MG63 (cell line): Measurements from ENCODE around the gene EAF2. TPM values are rescaled to one million over a fixed set of nuclear protein-coding genes. Genes with fewer than 3 reads are reported as not detected.
"Not testable (repeated sequence)": the region's sequence is repeated elsewhere in the genome, so short reads cannot be mapped to it uniquely, and the experiment has no call there.

ENCODE experiments used
- DNase-seq: peaks from one replicate; pipeline ENCODE4 v3.0.0-alpha.2; 2020
- H3K27me3 ChIP-seq: fragments of 250-450 bp; sonication (Bioruptor Pico); 2 replicates; pipeline ENCODE4 v1.5.1; 2020; ENCODE audit warnings: mild to moderate bottlenecking, moderate library complexity
- H3K36me3 ChIP-seq: fragments of 250-450 bp; sonication (Bioruptor Pico); 2 replicates; pipeline ENCODE4 v1.5.1; 2020; ENCODE audit warnings: mild to moderate bottlenecking, moderate library complexity
- H3K4me3 ChIP-seq: fragments of 250-450 bp; sonication (Bioruptor Pico); 2 replicates; pipeline ENCODE4 v1.5.1; 2020; ENCODE audit warnings: mild to moderate bottlenecking, moderate library complexity
- H3K9me3 ChIP-seq: fragments of 250-450 bp; sonication (Bioruptor Pico); 2 replicates; pipeline ENCODE4 v1.5.1; 2020; ENCODE audit warnings: mild to moderate bottlenecking, moderate library complexity
- total RNA-seq: library from RNA; depleted of rRNA; stranded (reverse); fragments of >200 nt; shearing (Covaris generic); gene quantifications from 2 replicates; pipeline ENCODE4 v1.2.3, GENCODE V29; 2014; ENCODE audit warnings: low replicate concordance

Gene EAF2
- total RNA-seq, 1 experiment from 2014 or later = 0.66 TPM

GRCh38 chr3:121836481-121836880, 1.5 kb downstream of the EAF2 start:
- no peaks in the 10 kb centered on the region for H3K9me3 ChIP-seq
- peaks cover 38% of the 10 kb centered on the region for H3K27me3 ChIP-seq
- no peak overlapping the region for H3K4me3 ChIP-seq
- DNase-seq = no peak
- H3K36me3 ChIP-seq = peaks cover 25% of the 10 kb centered on the region

- Histone ChIP-seq H3K27me3 (peaks cover 45% of the 10 kb centered on the region), H3K36me3 (no peaks in the 10 kb centered on the region), H3K4me3 (no peak overlapping the region), H3K9me3 (no peaks in the 10 kb centered on the region)
- DNase-seq = no peak
Observed at GRCh38 chr3:121839962-121840361, 5.0 kb downstream of the EAF2 start.

- Histone ChIP-seq H3K4me3 (no peak overlapping the region), H3K27me3 (peaks cover 10% of the 10 kb centered on the region; the same call in 1 of the 2 replicates), H3K36me3 (no peaks in the 10 kb centered on the region), H3K9me3 (no peaks in the 10 kb centered on the region)
- DNase-seq = no peak
Observed at GRCh38 chr3:121844892-121845291, 9.9 kb downstream of the EAF2 start.

GRCh38 chr3:121852256-121852655, 17.2 kb downstream of the EAF2 start:
- H3K27me3 ChIP-seq = peaks cover 16% of the 10 kb centered on the region
- H3K36me3 ChIP-seq = no peaks in the 10 kb centered on the region
- H3K4me3 ChIP-seq = no peak overlapping the region
- no peak for DNase-seq
- H3K9me3 ChIP-seq = no peaks in the 10 kb centered on the region

- Histone ChIP-seq H3K4me3 (no peak overlapping the region), H3K9me3 (no peaks in the 10 kb centered on the region), H3K27me3 (peaks cover 14% of the 10 kb centered on the region), H3K36me3 (no peaks in the 10 kb centered on the region)
- no peak for DNase-seq
Observed at GRCh38 chr3:121855555-121855954, 20.5 kb downstream of the EAF2 start.

GRCh38 chr3:121857778-121858177, 22.8 kb downstream of the EAF2 start:
- H3K27me3 ChIP-seq = peaks cover 14% of the 10 kb centered on the region

GRCh38 chr3:121863247-121863646, 28.2 kb downstream of the EAF2 start:
- H3K4me3 ChIP-seq, H3K9me3 ChIP-seq, H3K36me3 ChIP-seq, H3K27me3 ChIP-seq, DNase-seq: not testable (repeated sequence)

More at GRCh38 chr3:121857778-121858177, 22.8 kb downstream of the EAF2 start:
- not testable (repeated sequence) for H3K9me3 ChIP-seq, H3K36me3 ChIP-seq, DNase-seq, H3K4me3 ChIP-seq

- H3K4me3 ChIP-seq = no peak overlapping the region
- no peaks in the 10 kb centered on the region for H3K36me3 ChIP-seq
- H3K9me3 ChIP-seq = no peaks in the 10 kb centered on the region
- no peak for DNase-seq
- peaks cover 5% of the 10 kb centered on the region for H3K27me3 ChIP-seq
Observed at GRCh38 chr3:121863801-121864200, 28.8 kb downstream of the EAF2 start.

- H3K36me3 ChIP-seq = no peaks in the 10 kb centered on the region
- DNase-seq = no peak
- no peaks in the 10 kb centered on the region for H3K9me3 ChIP-seq
- no peak overlapping the region for H3K4me3 ChIP-seq
- H3K27me3 ChIP-seq = peaks cover 2% of the 10 kb centered on the region
Observed at GRCh38 chr3:121869736-121870135, 34.7 kb downstream of the EAF2 start.

- Histone ChIP-seq H3K9me3 (no peaks in the 10 kb centered on the region), H3K36me3 (no peaks in the 10 kb centered on the region), H3K27me3 (peaks cover 2% of the 10 kb centered on the region), H3K4me3 (no peak overlapping the region)
- DNase-seq = no peak
Observed at GRCh38 chr3:121870717-121871116, 35.7 kb downstream of the EAF2 start.

GRCh38 chr3:121871430-121871829, 36.4 kb downstream of the EAF2 start:
- no peak for DNase-seq
- peaks cover 2% of the 10 kb centered on the region for H3K27me3 ChIP-seq
- H3K36me3 ChIP-seq = no peaks in the 10 kb centered on the region
- no peaks in the 10 kb centered on the region for H3K9me3 ChIP-seq
- H3K4me3 ChIP-seq = no peak overlapping the region

GRCh38 chr3:121878411-121878810, 43.4 kb downstream of the EAF2 start:
- DNase-seq = no peak
- H3K4me3 ChIP-seq = no peak overlapping the region

GRCh38 chr3:121883507-121883906, 48.5 kb downstream of the EAF2 start:
- H3K9me3 ChIP-seq = no peaks in the 10 kb centered on the region
- DNase-seq = no peak
- H3K36me3 ChIP-seq = no peaks in the 10 kb centered on the region
- no peaks in the 10 kb centered on the region for H3K27me3 ChIP-seq
- H3K4me3 ChIP-seq = no peak overlapping the region

More at GRCh38 chr3:121878411-121878810, 43.4 kb downstream of the EAF2 start:
- Histone ChIP-seq H3K27me3 (0 out of 2 replicates have a peak, but pooled peaks cover 2% of the 10 kb centered on the region), H3K36me3 (no peaks in the 10 kb centered on the region), H3K9me3 (no peaks in the 10 kb centered on the region)

- no peak for DNase-seq
- no peaks in the 10 kb centered on the region for H3K27me3 ChIP-seq
- H3K9me3 ChIP-seq = no peaks in the 10 kb centered on the region
- H3K36me3 ChIP-seq = no peaks in the 10 kb centered on the region
- H3K4me3 ChIP-seq = no peak overlapping the region
Observed at GRCh38 chr3:121885386-121885785, 50.4 kb downstream of the EAF2 start.

GRCh38 chr3:121894301-121894990, 59.4 kb downstream of the EAF2 start, which contains the start of gene SLC15A2:
Gene SLC15A2 (plus strand): TSS chr3:121894401. CDS start chr3:121894477, 76 bp downstream.
- DNase-seq = no peak

GRCh38 chr3:121895121-121895520, 60.1 kb downstream of the EAF2 start:
- no peaks in the 10 kb centered on the region for H3K9me3 ChIP-seq
- no peaks in the 10 kb centered on the region for H3K36me3 ChIP-seq
- no peak overlapping the region for H3K4me3 ChIP-seq
- no peak for DNase-seq
- peaks cover 2% of the 10 kb centered on the region; the same call in 1 of the 2 replicates for H3K27me3 ChIP-seq

More at GRCh38 chr3:121894301-121894990, 59.4 kb downstream of the EAF2 start, which contains the start of gene SLC15A2:
- no peaks in the 10 kb centered on the region for H3K36me3 ChIP-seq
- H3K4me3 ChIP-seq = no peak within 1 kb of the TSS
- peaks cover 2% of the 10 kb centered on the region; the same call in 1 of the 2 replicates for H3K27me3 ChIP-seq
- no peaks in the 10 kb centered on the region for H3K9me3 ChIP-seq

GRCh38 chr3:121895736-121896135, 60.7 kb downstream of the EAF2 start:
- Histone ChIP-seq H3K36me3 (no peaks in the 10 kb centered on the region), H3K9me3 (no peaks in the 10 kb centered on the region)

GRCh38 chr3:121896823-121897222, 61.8 kb downstream of the EAF2 start:
- DNase-seq = no peak
- Histone ChIP-seq H3K4me3 (no peak overlapping the region), H3K36me3 (no peaks in the 10 kb centered on the region), H3K27me3 (no peaks in the 10 kb centered on the region; the same call in 1 of the 2 replicates), H3K9me3 (no peaks in the 10 kb centered on the region)

More at GRCh38 chr3:121895736-121896135, 60.7 kb downstream of the EAF2 start:
- no peak for DNase-seq
- Histone ChIP-seq H3K4me3 (no peak overlapping the region), H3K27me3 (peaks cover 2% of the 10 kb centered on the region; the same call in 1 of the 2 replicates)
